Subcutaneous abdominal adipose tissue (tissue), 5 donors: ENCODE measurements around the gene CCDC116.

Experiments used
- H3K27ac ChIP-seq: one replicate; pipeline ENCODE4 v1.7.0; 2013; ENCODE audit warnings: low read depth, mild to moderate bottlenecking, inconsistent platforms, low read length, moderate library complexity
- H3K27me3 ChIP-seq, 5 donors: one replicate each; pipeline ENCODE4 v1.7.0; 2013; ENCODE audit warnings: low read length in 5 of 5, inconsistent platforms in 1 of 5; ENCODE audit not compliant: control insufficient read depth in 5 of 5, insufficient read depth in 4 of 5
- H3K36me3 ChIP-seq, 5 donors: one replicate each; pipeline ENCODE4 v1.7.0; 2013; ENCODE audit warnings: low read length in 5 of 5; ENCODE audit not compliant: control insufficient read depth in 5 of 5, insufficient read depth in 5 of 5
- H3K4me1 ChIP-seq, 5 donors: one replicate each; pipeline ENCODE4 v1.7.0; 2013; ENCODE audit warnings: low read length in 5 of 5, mild to moderate bottlenecking in 3 of 5, moderate library complexity in 1 of 5; ENCODE audit not compliant: control insufficient read depth in 5 of 5, insufficient read depth in 5 of 5
- H3K4me3 ChIP-seq, 5 donors: one replicate each; pipeline ENCODE4 v1.7.0; 2013; ENCODE audit warnings: low read length in 5 of 5, low read depth in 1 of 5
- H3K9ac ChIP-seq, 5 donors: one replicate each; pipeline ENCODE4 v1.7.0; 2013; ENCODE audit warnings: low read length in 5 of 5, mild to moderate bottlenecking in 4 of 5, moderate library complexity in 3 of 5
- H3K9me3 ChIP-seq, 5 donors: one replicate each; pipeline ENCODE4 v1.7.0; 2013; ENCODE audit warnings: low read length in 5 of 5; ENCODE audit not compliant: control insufficient read depth in 5 of 5
- donor health status: healthy.
- donor health status: healthy.
- donor health status: healthy.
- donor health status: healthy.
- donor health status: healthy.

Gene CCDC116

DNA sequence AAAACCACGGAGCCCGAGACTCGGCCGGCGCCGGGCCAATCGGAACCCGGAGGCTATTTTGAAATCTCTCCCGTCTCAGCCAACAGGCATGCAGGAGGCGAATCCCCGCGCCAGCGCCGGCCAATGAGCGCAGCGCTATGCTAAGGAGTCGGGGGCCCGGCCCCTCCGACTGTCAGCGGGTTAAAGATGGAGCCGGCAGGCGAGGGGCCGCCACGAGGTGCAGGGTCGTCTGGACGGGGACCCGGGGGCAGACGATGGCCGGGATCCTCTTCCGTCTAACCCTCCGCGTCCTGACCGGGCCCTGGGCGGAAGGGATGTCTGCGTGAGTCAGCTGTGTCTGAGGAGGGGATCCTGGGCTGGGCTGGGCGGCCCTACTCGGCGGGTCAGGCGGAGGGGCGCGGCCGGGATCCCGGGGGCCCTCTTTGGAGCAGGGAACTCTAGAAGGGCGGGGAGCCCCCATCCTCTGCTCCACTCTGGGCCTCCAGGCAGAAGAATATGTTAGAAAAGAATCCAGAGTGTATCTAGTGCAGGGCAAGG, 19.5 kb downstream of the CCDC116 start:
- peak overlapping the region in 3 of 5 donors; percentile 59 to 75 (median 70) for H3K9ac ChIP-seq
- peak overlapping the region in 4 of 5 donors; percentile 60 to 73 (median 68) for H3K4me3 ChIP-seq

DNA sequence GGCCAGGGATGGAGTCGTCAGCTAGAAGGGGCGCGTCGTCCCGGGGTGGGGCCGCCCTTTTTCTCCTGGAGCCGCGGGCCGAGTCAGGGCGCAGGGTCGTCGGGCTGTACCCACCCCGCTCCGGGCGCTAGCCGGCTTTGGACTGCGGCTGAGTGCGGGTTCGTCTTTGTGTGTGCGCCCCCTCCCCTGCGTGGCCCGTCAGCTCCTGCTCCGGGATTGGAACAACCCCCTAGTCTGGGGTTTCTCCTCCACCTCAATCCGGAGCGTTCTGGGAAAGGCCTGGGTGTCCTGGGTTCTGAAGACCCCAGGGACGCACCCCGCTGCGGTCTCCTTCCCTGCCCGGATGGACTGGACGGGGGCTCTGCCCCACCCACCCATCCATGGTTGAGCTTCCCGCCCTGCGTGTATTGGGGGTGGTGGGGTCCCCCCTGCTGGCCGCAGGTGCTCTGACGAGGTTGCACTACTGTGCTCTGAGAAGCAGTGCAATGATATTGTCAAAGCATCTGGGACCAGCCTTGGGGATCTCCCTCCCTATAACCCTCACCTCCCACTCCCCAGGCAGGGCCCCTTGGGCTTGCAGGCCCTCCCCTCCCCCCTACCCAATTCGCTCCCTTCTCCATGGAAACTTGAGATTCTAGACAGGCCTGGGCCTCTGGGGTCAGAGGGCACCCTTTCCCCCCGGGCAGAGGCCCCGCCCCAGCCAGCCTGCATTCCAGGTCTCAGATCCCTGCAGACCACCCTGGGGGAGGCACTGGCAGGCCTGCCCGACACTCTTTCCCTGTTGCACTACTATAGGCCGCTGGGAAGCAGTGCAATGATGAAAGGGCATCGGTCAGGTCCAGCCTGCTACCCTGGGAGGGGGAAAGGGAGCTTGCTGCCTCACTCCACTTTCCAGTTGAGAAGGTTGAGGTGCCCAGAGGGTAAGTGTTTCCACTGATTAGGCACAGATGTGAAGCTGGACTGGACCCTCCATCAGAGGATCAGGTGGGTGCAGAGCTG, 20.3 kb downstream of the CCDC116 start:
- no peaks in the 10 kb centered on the region for H3K9me3 ChIP-seq
- H3K27ac ChIP-seq = no peak overlapping the region
- peaks cover 0 to 10% (median 4%) of the 10 kb centered on the region in 5 donors for H3K27me3 ChIP-seq
- peak overlapping the region in 4 of 5 donors; percentile 60 to 73 (median 68) for H3K4me3 ChIP-seq
- no peaks in the 10 kb centered on the region for H3K36me3 ChIP-seq
- H3K4me1 ChIP-seq = peaks cover 0 to 31% (median 22%) of the 10 kb centered on the region in 5 donors
- H3K9ac ChIP-seq = peak overlapping the region in 1 of 5 donors; percentile 75

More for the DNA sequence above, 19.5 kb downstream of the CCDC116 start:
- Histone ChIP-seq H3K36me3 (no peaks in the 10 kb centered on the region), H3K9me3 (no peaks in the 10 kb centered on the region), H3K27ac (no peak overlapping the region), H3K27me3 (peaks cover 0 to 9% (median 4%) of the 10 kb centered on the region in 5 donors), H3K4me1 (peaks cover 0 to 23% (median 17%) of the 10 kb centered on the region in 5 donors)

DNA sequence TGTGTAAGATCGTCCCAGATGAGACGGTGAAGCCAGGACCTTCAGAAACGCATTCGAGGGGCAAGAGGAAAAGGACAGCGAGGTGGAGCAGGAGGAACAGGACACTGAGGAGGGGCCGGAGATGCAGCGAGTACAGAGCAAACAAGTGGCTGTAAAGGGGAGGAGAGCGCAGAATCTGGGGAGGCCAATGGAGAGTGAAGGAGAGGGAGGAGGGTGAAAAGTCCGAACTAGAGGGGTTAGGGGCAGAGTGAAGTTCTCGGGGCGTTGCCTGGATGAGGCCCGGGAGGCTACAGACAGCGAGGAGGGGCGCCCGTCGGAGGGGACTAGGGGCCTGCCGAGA, 24.4 kb downstream of the CCDC116 start:
- H3K36me3 ChIP-seq = no peaks in the 10 kb centered on the region
- H3K9ac ChIP-seq = no peak overlapping the region
- no peaks in the 10 kb centered on the region for H3K9me3 ChIP-seq
- H3K27ac ChIP-seq = no peak overlapping the region
- H3K4me1 ChIP-seq = peaks cover 0 to 24% (median 16%) of the 10 kb centered on the region in 5 donors
- H3K27me3 ChIP-seq = peaks cover 0 to 13% (median 8%) of the 10 kb centered on the region in 5 donors
- H3K4me3 ChIP-seq = peak overlapping the region in 4 of 5 donors; percentile 54 to 73 (median 64)

DNA sequence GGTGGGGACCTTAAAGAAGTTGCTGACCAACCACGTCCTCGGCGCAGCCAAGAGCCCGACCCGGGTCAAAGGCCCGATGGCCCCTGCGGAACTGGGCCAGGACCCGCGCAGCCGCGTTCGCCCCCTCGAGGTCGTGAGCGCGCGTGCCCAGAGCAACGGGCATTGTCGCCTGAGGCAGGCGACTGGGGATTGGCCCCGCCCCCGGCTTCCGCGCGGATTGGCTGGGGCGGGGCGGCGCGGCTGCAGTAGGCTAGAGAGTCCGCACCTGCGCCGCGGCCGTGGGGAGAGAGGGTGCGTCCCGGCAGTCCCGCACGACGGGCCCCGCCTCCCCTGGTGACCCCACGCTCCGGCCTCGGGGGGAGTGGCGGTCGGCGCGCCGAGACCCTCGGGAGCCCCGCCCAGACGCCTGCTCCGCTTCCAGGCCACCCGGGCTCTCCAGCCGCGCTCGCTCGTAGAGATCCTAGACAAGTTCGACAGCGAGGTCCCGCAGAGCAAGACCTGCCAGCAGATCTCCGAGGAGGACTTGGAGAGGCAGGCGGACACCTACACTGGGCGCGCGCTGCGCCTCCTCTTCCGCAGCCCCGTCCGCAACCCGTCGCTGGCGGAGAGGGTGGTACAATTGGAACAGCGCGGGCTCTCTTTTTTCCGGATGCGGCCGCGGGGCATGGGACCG, 24.9 kb downstream of the CCDC116 start:
- Histone ChIP-seq H3K36me3 (no peaks in the 10 kb centered on the region), H3K4me1 (peaks cover 0 to 19% (median 11%) of the 10 kb centered on the region in 5 donors), H3K27ac (no peak overlapping the region), H3K9ac (peak overlapping the region in 3 of 5 donors; percentile 37 to 64 (median 39)), H3K9me3 (no peaks in the 10 kb centered on the region), H3K27me3 (peaks cover 0 to 13% (median 8%) of the 10 kb centered on the region in 5 donors), H3K4me3 (peak overlapping the region in 4 of 5 donors; percentile 54 to 73 (median 64))

DNA sequence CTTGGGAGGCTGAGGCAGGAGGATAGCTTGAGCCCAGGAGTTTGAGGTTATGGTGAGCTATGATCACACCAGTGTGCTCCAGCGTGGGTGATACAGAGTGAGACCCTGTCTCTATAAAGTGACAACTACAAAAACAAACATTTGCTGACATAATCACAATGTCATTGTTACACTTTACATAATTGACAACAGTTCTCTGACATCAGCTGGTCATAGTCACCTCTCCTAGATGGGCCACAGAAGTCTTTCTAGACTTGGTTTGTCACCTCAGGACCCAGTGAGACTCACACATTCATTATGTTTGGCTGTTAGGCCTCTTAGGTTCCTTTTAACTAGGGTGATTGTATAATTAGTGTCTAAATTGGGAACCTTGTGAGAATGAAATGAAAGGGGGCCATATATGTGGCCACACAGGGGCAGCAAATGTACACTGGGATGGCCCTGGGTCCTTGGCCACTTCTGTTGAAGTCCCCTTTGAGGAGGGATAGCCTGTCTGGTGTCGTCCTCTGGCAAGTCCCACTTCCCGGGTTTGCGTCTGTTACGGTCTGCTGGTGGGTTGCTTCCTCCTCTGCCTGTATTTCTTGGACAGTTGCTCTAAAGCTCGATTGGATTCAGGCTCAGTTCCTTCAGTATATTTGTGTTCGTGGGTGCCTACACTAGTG, 27.4 kb downstream of the CCDC116 start:
- Histone ChIP-seq H3K9me3 (no peaks in the 10 kb centered on the region), H3K9ac (no peak overlapping the region), H3K36me3 (no peaks in the 10 kb centered on the region), H3K4me3 (no peak overlapping the region), H3K27me3 (peaks cover 0 to 13% (median 7%) of the 10 kb centered on the region in 5 donors), H3K4me1 (peaks cover 0 to 15% (median 8%) of the 10 kb centered on the region in 5 donors), H3K27ac (no peak overlapping the region)

DNA sequence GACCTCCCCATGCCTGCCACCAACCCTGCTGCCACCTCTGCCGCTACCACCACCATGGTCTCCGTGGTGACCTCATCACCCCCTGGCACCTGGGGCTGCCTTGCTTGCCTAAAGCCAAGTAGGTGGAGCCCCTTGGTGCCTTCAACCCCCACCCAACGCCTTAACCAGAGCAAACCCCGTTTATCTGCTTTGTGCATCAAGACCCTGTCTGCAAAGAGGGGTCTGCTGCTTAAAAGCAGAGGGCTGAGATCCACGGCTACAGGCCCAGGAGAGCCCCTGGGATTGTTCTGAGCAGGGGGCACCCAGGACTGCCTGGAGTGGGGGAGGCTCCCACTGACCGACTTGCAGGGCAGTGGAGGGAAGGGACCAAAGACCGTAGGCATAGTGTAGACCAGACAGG, 28.3 kb downstream of the CCDC116 start:
- Histone ChIP-seq H3K4me1 (peaks cover 0 to 20% (median 14%) of the 10 kb centered on the region in 5 donors), H3K9me3 (no peaks in the 10 kb centered on the region), H3K27me3 (peaks cover 0 to 13% (median 7%) of the 10 kb centered on the region in 5 donors), H3K36me3 (no peaks in the 10 kb centered on the region), H3K27ac (no peak overlapping the region), H3K4me3 (no peak overlapping the region), H3K9ac (no peak overlapping the region)

DNA sequence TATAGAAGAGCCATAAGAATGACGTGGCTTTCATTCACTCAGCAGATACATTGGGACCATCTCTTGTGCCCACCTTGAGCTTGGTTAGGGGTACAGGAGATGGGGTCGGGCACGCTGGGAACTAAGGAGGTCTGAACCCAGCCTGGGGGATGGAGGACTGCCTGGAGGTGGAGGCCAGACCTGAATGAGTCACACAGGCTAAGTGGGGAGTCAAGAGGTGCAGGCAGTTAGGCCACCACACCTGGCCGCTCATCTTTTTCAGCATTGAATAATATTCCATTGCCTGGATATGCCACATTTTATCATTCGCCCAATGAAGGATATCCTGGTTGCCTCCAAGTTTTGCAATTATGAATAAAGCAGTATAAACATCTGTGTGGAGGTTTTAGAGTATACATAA, 29.4 kb downstream of the CCDC116 start:
- no peak overlapping the region for H3K27ac ChIP-seq
- no peaks in the 10 kb centered on the region for H3K36me3 ChIP-seq
- H3K9ac ChIP-seq = no peak overlapping the region
- H3K4me3 ChIP-seq = no peak overlapping the region
- no peaks in the 10 kb centered on the region for H3K9me3 ChIP-seq
- peaks cover 0 to 7% (median 4%) of the 10 kb centered on the region in 5 donors for H3K27me3 ChIP-seq
- H3K4me1 ChIP-seq = peaks cover 0 to 23% (median 18%) of the 10 kb centered on the region in 5 donors

DNA sequence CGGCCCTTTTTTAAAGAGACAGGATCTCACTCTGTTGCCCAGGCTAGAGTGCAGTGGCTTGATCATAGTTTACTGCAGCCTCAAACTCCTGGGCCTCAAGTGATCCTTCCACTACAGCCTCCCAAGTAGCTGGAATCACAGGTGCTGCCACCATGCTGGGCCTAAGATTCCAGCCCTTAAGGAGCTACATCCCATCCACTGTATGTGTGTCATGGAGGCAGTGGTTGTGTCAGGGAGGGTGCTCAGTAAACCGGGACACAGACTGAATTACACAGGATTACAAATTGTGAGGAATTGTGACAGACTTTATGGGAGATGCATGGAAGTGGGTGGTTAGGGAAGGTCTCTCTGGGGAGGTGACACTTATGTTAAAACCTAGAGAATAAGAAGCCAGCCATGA, 31.2 kb downstream of the CCDC116 start:
- no peak overlapping the region for H3K9ac ChIP-seq
- no peaks in the 10 kb centered on the region for H3K9me3 ChIP-seq
- H3K27ac ChIP-seq = no peak overlapping the region
- H3K4me1 ChIP-seq = peaks cover 0 to 12% (median 11%) of the 10 kb centered on the region in 5 donors
- peaks cover 0 to 6% (median 4%) of the 10 kb centered on the region in 5 donors for H3K27me3 ChIP-seq
- no peak overlapping the region for H3K4me3 ChIP-seq
- H3K36me3 ChIP-seq = no peaks in the 10 kb centered on the region

DNA sequence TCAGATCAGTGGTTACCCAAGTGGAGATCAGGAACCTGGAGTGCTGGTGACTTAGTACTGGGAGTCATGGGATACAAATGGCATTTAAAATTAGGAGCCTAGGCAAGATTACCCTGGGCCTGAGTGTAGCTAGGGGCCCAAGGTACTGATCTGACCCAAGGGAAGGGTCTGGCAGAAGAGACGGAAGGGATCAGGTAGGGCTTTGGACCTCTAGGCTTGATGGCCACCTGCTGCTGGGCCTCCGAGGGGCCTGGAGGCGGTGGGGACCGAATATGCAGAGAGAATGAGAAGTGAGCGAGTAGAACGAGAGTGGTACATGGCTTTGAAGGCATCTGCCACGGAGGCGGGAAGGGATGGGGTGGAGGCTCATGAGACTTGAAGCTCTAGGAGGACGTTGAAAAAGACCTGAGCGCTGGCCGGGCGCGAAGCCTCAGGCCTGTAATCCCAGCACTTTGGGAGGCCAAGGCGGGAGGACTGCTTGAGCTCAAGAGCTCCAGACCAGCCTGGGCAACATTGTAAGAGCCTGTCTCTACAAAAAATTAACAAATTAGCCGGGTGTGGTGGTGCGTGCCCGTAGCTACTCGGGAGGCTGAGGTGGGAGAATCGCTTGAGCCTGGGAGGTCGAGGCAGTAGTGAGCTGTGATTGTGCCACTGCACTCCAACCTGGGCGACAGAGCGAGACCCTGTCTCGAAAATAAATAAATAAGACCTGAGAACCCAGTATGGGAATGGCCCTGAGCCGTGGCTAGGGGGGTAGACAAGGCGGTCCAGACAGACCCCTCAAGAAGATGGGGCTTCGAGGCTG, 32.7 kb downstream of the CCDC116 start:
- Histone ChIP-seq H3K4me3 (peak overlapping the region; percentile 85 to 94 (median 93)), H3K9ac (peak overlapping the region in 4 of 5 donors; percentile 76 to 88 (median 82)), H3K4me1 (peaks cover 0 to 12% (median 11%) of the 10 kb centered on the region in 5 donors), H3K36me3 (peaks cover 0 to 5% (median 3%) of the 10 kb centered on the region in 5 donors), H3K27ac (peak overlapping the region; percentile 91), H3K9me3 (no peaks in the 10 kb centered on the region), H3K27me3 (peaks cover 0 to 5% (median 4%) of the 10 kb centered on the region in 5 donors)
